HepG2 (cell line): ENCODE results near the gene MSL3B.

ENCODE experiments used
- ATAC-seq: fragments of 200-7000 bp; cut with Tn5 transposase; 3 replicates; pipeline ENCODE4 v1.9.1; 2020; ENCODE audit warnings: mild to moderate bottlenecking, moderate library complexity
- BruUV-seq: library from RNA; stranded (reverse); fragments of 400-500 nt; replicated peaks from 2 replicates; lab custom pipeline; 2021; lab: Mats Ljungman, UMichigan
- CTCF ChIA-PET: fragments of 300-600 bp; formaldehyde crosslinking; extraction: SDS; loops from one replicate; lab custom pipeline; 2021; ENCODE audit warnings: low total read pairs, inconsistent platforms, low intra/inter-chr PET ratio; lab: Yijun Ruan, JAX
- POLR2A ChIA-PET: fragments of 350-600 bp; sonication (Branson Sonifier 250); formaldehyde crosslinking; loops from one replicate; lab custom pipeline; 2020; ENCODE audit warnings: antibody characterized with exemption, inconsistent platforms; lab: Yijun Ruan, JAX
- DNase-seq: peaks from one replicate; pipeline ENCODE4 v3.0.0-alpha.2; 2015; ENCODE audit warnings: low spot score
- FAIRE-seq: peaks from 3 replicates; lab custom pipeline; 2011; peaks lifted over from hg19 to GRCh38; lab: Jason Lieb, UNC
- H2AFZ ChIP-seq: one replicate; pipeline ENCODE4 v1.6.1; 2011; ENCODE audit warnings: low read length, inconsistent platforms
- H3K27ac ChIP-seq: fragments of 300-600 bp; 3 replicates; pipeline ENCODE4 v1.8.0; 2011; ENCODE audit warnings: mixed run types, mild to moderate bottlenecking, mixed read lengths, low read length, inconsistent platforms; ENCODE audit not compliant: insufficient read depth; ENCODE audit errors: extremely low read length
- H3K27me3 ChIP-seq, 2 experiments: fragments of 200-600 bp in 1 of 2; 2 replicates in 1 of 2; 3 replicates in 1 of 2; pipeline versions ENCODE4 v1.6.0 to v1.8.0; 2011; ENCODE audit warnings: low read length in 2 of 2, mild to moderate bottlenecking in 2 of 2, moderate library complexity in 2 of 2, inconsistent platforms in 1 of 2; ENCODE audit not compliant: insufficient read depth in 2 of 2, control insufficient read depth in 1 of 2
- H3K36me3 ChIP-seq, 2 experiments: fragments of 200-600 bp in 1 of 2; replicated peaks in 1 of 2; 2 replicates in 1 of 2; 3 replicates in 1 of 2; pipeline versions ENCODE4 v1.5.1 to v1.8.0; 2011; ENCODE audit warnings: low read length in 2 of 2, inconsistent platforms in 1 of 2; ENCODE audit not compliant: insufficient read depth in 2 of 2, control insufficient read depth in 1 of 2
- H3K4me1 ChIP-seq: 2 replicates; pipeline ENCODE4 v1.5.1; 2012; ENCODE audit warnings: low read length, inconsistent platforms; ENCODE audit not compliant: insufficient read depth
- H3K4me2 ChIP-seq: 2 replicates; pipeline ENCODE4 v1.6.0; 2011; ENCODE audit warnings: low read depth, low read length, inconsistent platforms
- H3K4me3 ChIP-seq, 3 experiments: fragments of 200-600 bp in 1 of 3; sonication (generic), shearing (Covaris generic) in 1 of 3; replicated peaks in 1 of 3; 2 replicates each; pipeline ENCODE4 v1.5.1; 2011 to 2016; ENCODE audit warnings: low read length in 3 of 3, inconsistent platforms in 2 of 3, low read depth in 2 of 3, mild to moderate bottlenecking in 2 of 3, control low read depth in 1 of 3, mixed read lengths in 1 of 3; ENCODE audit not compliant: insufficient read depth in 1 of 3
- H3K79me2 ChIP-seq: one replicate; pipeline ENCODE4 v1.6.1; 2011; ENCODE audit warnings: low read length, inconsistent platforms; ENCODE audit not compliant: insufficient read depth
- H3K9ac ChIP-seq: 2 replicates; pipeline ENCODE4 v1.6.0; 2011; ENCODE audit warnings: mild to moderate bottlenecking, low read depth, low read length, inconsistent platforms; ENCODE audit not compliant: insufficient read depth
- H3K9me3 ChIP-seq: 2 replicates; pipeline ENCODE4 v1.5.1; 2012; ENCODE audit warnings: mild to moderate bottlenecking, low read length
- H4K20me1 ChIP-seq: 2 replicates; pipeline ENCODE4 v1.6.0; 2011; ENCODE audit warnings: inconsistent platforms, mild to moderate bottlenecking, low read length, moderate library complexity; ENCODE audit not compliant: insufficient read depth
- CHCHD3 ChIP-seq: sonication (generic); formaldehyde crosslinking; IDR thresholded peaks from 2 replicates; pipeline ENCODE4 v1.8.0; 2022; ENCODE audit warnings: mild to moderate bottlenecking, missing genetic modification reagents, moderate library complexity
- GPBP1L1 ChIP-seq: sonication (generic); formaldehyde crosslinking; IDR thresholded peaks from 2 replicates; pipeline ENCODE4 v1.5.0; 2020; ENCODE audit warnings: mild to moderate bottlenecking, missing genetic modification reagents
- IRX3 ChIP-seq: sonication (generic); formaldehyde crosslinking; IDR thresholded peaks from 2 replicates; pipeline ENCODE4 v1.8.1; 2023; ENCODE audit warnings: mild to moderate bottlenecking, low read depth, missing genetic modification reagents, borderline replicate concordance
- LRRFIP1 ChIP-seq: sonication (generic); formaldehyde crosslinking; conservative IDR thresholded peaks from 2 replicates; pipeline ENCODE4 v1.4.0; 2020; ENCODE audit warnings: missing genetic modification reagents
- SATB2 ChIP-seq: sonication (generic); formaldehyde crosslinking; IDR thresholded peaks from 2 replicates; pipeline ENCODE4 v1.5.0; 2020; ENCODE audit warnings: missing genetic modification reagents
- SCMH1 ChIP-seq: sonication (generic); formaldehyde crosslinking; IDR thresholded peaks from 2 replicates; pipeline ENCODE4 v1.9.0; 2021; ENCODE audit warnings: missing genetic modification reagents, mild to moderate bottlenecking, borderline replicate concordance
- U2AF1 ChIP-seq: fragments of 200-400 bp; formaldehyde crosslinking; optimal IDR thresholded peaks from 2 replicates; pipeline ENCODE3; 2017; ENCODE audit warnings: mild to moderate bottlenecking, low read depth, low read length
- USF2 ChIP-seq, 2 experiments: sonication (generic) in 1 of 2; formaldehyde crosslinking in 1 of 2; IDR thresholded peaks; 2 replicates each; pipeline versions ENCODE4 v1.5.1 to v1.6.1; 2011 to 2020; ENCODE audit warnings: borderline replicate concordance in 1 of 2, low read depth in 1 of 2, low read length in 1 of 2, mild to moderate bottlenecking in 1 of 2, missing genetic modification reagents in 1 of 2, moderate library complexity in 1 of 2
- XRCC5 ChIP-seq: fragments of 200-400 bp; formaldehyde crosslinking; optimal IDR thresholded peaks from 2 replicates; pipeline ENCODE3; 2017; ENCODE audit warnings: mild to moderate bottlenecking, low read length
- ZNF17 ChIP-seq: sonication (generic); formaldehyde crosslinking; IDR thresholded peaks from 2 replicates; pipeline ENCODE4 v1.5.0; 2020; ENCODE audit warnings: mild to moderate bottlenecking, missing genetic modification reagents
- ZNF550 ChIP-seq: sonication (generic); formaldehyde crosslinking; IDR thresholded peaks from 2 replicates; pipeline ENCODE4 v1.4.0; 2020; ENCODE audit warnings: mild to moderate bottlenecking, missing genetic modification reagents, borderline replicate concordance
- ZNF619 ChIP-seq: sonication (generic); formaldehyde crosslinking; IDR thresholded peaks from 2 replicates; pipeline ENCODE4 v1.4.0; 2020; ENCODE audit warnings: mild to moderate bottlenecking, missing genetic modification reagents
- WGBS: methylation state at CpG from one replicate; pipeline ENCODE4 v1.1.6; 2017; ENCODE audit warnings: low lambda C conversion rate; 5-methylcytosine and 5-hydroxymethylcytosine counted together
- in situ Hi-C: cut with HindIII; loops from 2 replicates; pipeline ENCODE4 v1.10.0; 2017; ENCODE audit warnings: low pct_unique_long_range_greater_than_20kb; ENCODE audit not compliant: extremely low pct_ligation_motif_present
- intact Hi-C: fragments of 100-400 bp; cut with micrococcal nuclease; formaldehyde crosslinking; loops from one replicate; pipeline ENCODE4 v1.10.0; 2022; ENCODE audit not compliant: unreplicated experiment
- TF ChIP-seq, protein P1 (sequence below): sonication (generic); formaldehyde crosslinking; IDR thresholded peaks from 2 replicates; pipeline ENCODE4 v1.8.0; 2022; ENCODE audit warnings: mild to moderate bottlenecking, missing genetic modification reagents, borderline replicate concordance
- TF ChIP-seq, protein P2 (sequence below): sonication (generic); formaldehyde crosslinking; conservative IDR thresholded peaks from 2 replicates; pipeline ENCODE4 v1.5.0; 2020; ENCODE audit warnings: missing genetic modification reagents

Gene MSL3B

GRCh38 chr2:233901884-233902283, 33.7 kb upstream of the MSL3B start (continued):
- no peak for TF ChIP-seq SCMH1

DNA sequence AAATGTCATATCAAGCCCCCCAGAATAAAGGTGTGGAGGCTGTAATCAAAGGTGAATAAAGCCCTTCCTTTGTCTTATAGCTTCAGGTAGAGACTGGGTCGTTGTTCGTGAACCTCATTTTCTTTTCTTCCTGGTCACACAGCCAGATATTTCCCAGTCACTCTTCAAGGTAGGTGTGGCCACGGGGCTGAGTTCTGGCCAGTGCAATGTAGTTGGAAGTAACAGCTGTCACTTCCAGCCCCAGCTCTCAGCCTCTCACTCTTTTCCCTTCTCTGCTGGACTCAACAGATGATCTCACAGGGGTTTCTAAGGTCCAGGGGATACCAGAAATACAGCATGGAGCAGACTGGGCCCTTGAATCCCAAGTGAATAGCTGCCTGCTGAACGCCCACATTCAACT, 33.2 kb upstream of the MSL3B start:
- FAIRE-seq (no peak), DNase-seq (no peak)
- TF ChIP-seq GPBP1L1 (no peak), USF2 (IDR thresholded peaks at IDR 0.05; ENCODE audit: low read depth, low read length) (no peak), USF2 (CRISPR knock-in tag; IDR thresholded peaks at IDR 0.05; ENCODE audit: borderline replicate concordance) (no peak), ZNF17 (no peak), U2AF1 (no peak), ZNF550 (no peak), IRX3 (no peak), SATB2 (CRISPR knock-in tag) (no peak), XRCC5 (no peak), ZNF619 (CRISPR knock-in tag) (no peak), LRRFIP1 (CRISPR knock-in tag) (no peak), CHCHD3 (no peak)
- TF ChIP-seq, protein P1, sequence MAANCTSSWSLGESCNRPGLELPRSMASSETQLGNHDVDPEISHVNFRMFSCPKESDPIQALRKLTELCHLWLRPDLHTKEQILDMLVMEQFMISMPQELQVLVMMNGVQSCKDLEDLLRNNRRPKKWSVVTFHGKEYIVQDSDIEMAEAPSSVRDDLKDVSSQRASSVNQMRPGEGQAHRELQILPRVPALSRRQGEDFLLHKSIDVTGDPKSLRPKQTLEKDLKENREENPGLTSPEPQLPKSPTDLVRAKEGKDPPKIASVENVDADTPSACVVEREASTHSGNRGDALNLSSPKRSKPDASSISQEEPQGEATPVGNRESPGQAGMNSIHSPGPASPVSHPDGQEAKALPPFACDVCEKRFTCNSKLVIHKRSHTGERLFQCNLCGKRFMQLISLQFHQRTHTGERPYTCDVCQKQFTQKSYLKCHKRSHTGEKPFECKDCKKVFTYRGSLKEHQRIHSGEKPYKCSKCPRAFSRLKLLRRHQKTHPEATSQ, result no peak
- TF ChIP-seq, protein P2, sequence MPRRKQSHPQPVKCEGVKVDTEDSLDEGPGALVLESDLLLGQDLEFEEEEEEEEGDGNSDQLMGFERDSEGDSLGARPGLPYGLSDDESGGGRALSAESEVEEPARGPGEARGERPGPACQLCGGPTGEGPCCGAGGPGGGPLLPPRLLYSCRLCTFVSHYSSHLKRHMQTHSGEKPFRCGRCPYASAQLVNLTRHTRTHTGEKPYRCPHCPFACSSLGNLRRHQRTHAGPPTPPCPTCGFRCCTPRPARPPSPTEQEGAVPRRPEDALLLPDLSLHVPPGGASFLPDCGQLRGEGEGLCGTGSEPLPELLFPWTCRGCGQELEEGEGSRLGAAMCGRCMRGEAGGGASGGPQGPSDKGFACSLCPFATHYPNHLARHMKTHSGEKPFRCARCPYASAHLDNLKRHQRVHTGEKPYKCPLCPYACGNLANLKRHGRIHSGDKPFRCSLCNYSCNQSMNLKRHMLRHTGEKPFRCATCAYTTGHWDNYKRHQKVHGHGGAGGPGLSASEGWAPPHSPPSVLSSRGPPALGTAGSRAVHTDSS (CRISPR knock-in tag), result no peak

More for the DNA sequence above, 33.2 kb upstream of the MSL3B start:
- no peak for ATAC-seq
- CTCF ChIA-PET, result no interaction called here
- H3K79me2 ChIP-seq, result no peaks in the 10 kb centered on the region
- no peak overlapping the region for H3K27ac ChIP-seq
- H3K4me3 ChIP-seq, result no peak overlapping the region
- H3K4me2 ChIP-seq, result no peak overlapping the region
- no peaks in the 10 kb centered on the region for H3K36me3 ChIP-seq
- BruUV-seq, result no TSS peak
- no peaks in the 10 kb centered on the region for H3K9me3 ChIP-seq
- in situ Hi-C loops, result no loop called here
- no peaks in the 10 kb centered on the region for H3K4me1 ChIP-seq
- 9% methylated on average over 4 of the region's 4 CpGs for WGBS
- H2AFZ ChIP-seq, result no peak overlapping the region
- no peak overlapping the region for H3K9ac ChIP-seq
- intact Hi-C loops, result no loop called here
- no peaks in the 10 kb centered on the region for H4K20me1 ChIP-seq
- POLR2A ChIA-PET, result no interaction called here
- H3K27me3 ChIP-seq, result peaks cover 0 to 23% of the 10 kb centered on the region in 2 experiments; a peak in 3 of 5 replicates
